K562 (cell line): ENCODE results near the gene SCARF2. TPM values are rescaled to one million over a fixed set of nuclear protein-coding genes. Genes with fewer than 3 reads are reported as not detected.

Source experiments
- CHD1 ChIP-seq: fragments of 200-600 bp; sonication (generic); IDR thresholded peaks from one replicate; pipeline ENCODE4 v1.6.1; 2012; ENCODE audit warnings: mild to moderate bottlenecking, moderate library complexity, low read length, inconsistent platforms
- EP400 ChIP-seq: fragments of 450-650 bp; IDR thresholded peaks from 2 replicates; pipeline ENCODE4 v1.6.1; 2017; ENCODE audit warnings: antibody characterized with exemption, mild to moderate bottlenecking, moderate library complexity
- ESRRA ChIP-seq: fragments of 450-650 bp; IDR thresholded peaks from 2 replicates; pipeline ENCODE4 v1.6.1; 2014; ENCODE audit warnings: low read depth, mild to moderate bottlenecking, moderate library complexity, borderline replicate concordance
- FOXP1 ChIP-seq: sonication (generic); formaldehyde crosslinking; IDR thresholded peaks from 2 replicates; pipeline ENCODE4 v1.8.0; 2022; ENCODE audit warnings: mild to moderate bottlenecking, missing genetic modification reagents
- GABPB1 ChIP-seq: sonication (generic); formaldehyde crosslinking; IDR thresholded peaks from 2 replicates; pipeline ENCODE4 v1.8.0; 2022; ENCODE audit warnings: mild to moderate bottlenecking, missing genetic modification reagents
- GTF2A2 ChIP-seq: IDR thresholded peaks from 2 replicates; pipeline ENCODE4 v1.6.1; 2016; ENCODE audit warnings: mild to moderate bottlenecking, missing genetic modification characterization, missing compliant biosample characterization
- GTF2E2 ChIP-seq: fragments of 200-800 bp; sonication (Bioruptor generic); IDR thresholded peaks from 2 replicates; pipeline ENCODE4 v1.6.1; 2016; ENCODE audit warnings: missing genetic modification characterization, missing compliant biosample characterization
- IRF1 ChIP-seq: sonication (generic); formaldehyde crosslinking; IDR thresholded peaks from 2 replicates; pipeline ENCODE4 v1.8.0; 2022; ENCODE audit warnings: missing genetic modification reagents, mild to moderate bottlenecking, borderline replicate concordance
- IRF2 ChIP-seq: sonication (generic); formaldehyde crosslinking; IDR thresholded peaks from 2 replicates; pipeline ENCODE4 v1.8.1; 2022; ENCODE audit warnings: mild to moderate bottlenecking, missing genetic modification reagents
- MEF2A ChIP-seq: IDR thresholded peaks from 2 replicates; pipeline ENCODE4 v1.6.1; 2011; ENCODE audit warnings: low read depth, mild to moderate bottlenecking, low read length, moderate library complexity; ENCODE audit not compliant: control insufficient read depth
- MYBL2 ChIP-seq, 2 experiments: fragments of 450-650 bp in 1 of 2; sonication (generic) in 1 of 2; formaldehyde crosslinking in 1 of 2; IDR thresholded peaks; 2 replicates each; pipeline versions ENCODE4 v1.6.1 to v1.8.1; 2017 to 2022; ENCODE audit warnings: borderline replicate concordance in 1 of 2, inconsistent platforms in 1 of 2, low read depth in 1 of 2, mild to moderate bottlenecking in 1 of 2, missing genetic modification reagents in 1 of 2, moderate library complexity in 1 of 2
- NFE2 ChIP-seq: IDR thresholded peaks from 2 replicates; pipeline ENCODE4 v1.6.1; 2014; ENCODE audit warnings: antibody characterized with exemption, low read depth
- NRF1 ChIP-seq, 2 experiments: fragments of 450-650 bp; IDR thresholded peaks in 1 of 2; conservative IDR thresholded peaks in 1 of 2; 2 replicates each; pipeline ENCODE4 v1.6.1; 2014; ENCODE audit warnings: mild to moderate bottlenecking in 2 of 2
- PML ChIP-seq: IDR thresholded peaks from 2 replicates; pipeline ENCODE4 v1.6.1; 2012; ENCODE audit warnings: low read length, inconsistent platforms
- POLR2AphosphoS5 ChIP-seq: IDR thresholded peaks from 2 replicates; pipeline ENCODE4 v1.6.1; 2011; ENCODE audit warnings: mild to moderate bottlenecking, low read depth, low read length, moderate library complexity; ENCODE audit not compliant: control insufficient read depth, insufficient read depth
- POLR2B ChIP-seq: fragments of 450-650 bp; IDR thresholded peaks from 2 replicates; pipeline ENCODE4 v1.6.1; 2018; ENCODE audit warnings: low read depth; ENCODE audit not compliant: partially characterized antibody
- SLC30A9 ChIP-seq: fragments of 250-450 bp; sonication (Bioruptor Pico); IDR thresholded peaks from 2 replicates; pipeline ENCODE4 v1.8.0; 2022; ENCODE audit warnings: mild to moderate bottlenecking, moderate library complexity
- TAL1 ChIP-seq: fragments of 450-650 bp; IDR thresholded peaks from 2 replicates; pipeline ENCODE4 v1.6.1; 2016; ENCODE audit warnings: mild to moderate bottlenecking
- TBP ChIP-seq: optimal IDR thresholded peaks from 2 replicates; pipeline ENCODE3; 2011; ENCODE audit warnings: low read depth, low read length, improper control_type of control experiment
- ZBTB8A ChIP-seq: fragments of 450-650 bp; IDR thresholded peaks from 2 replicates; pipeline ENCODE4 v1.6.1; 2018; ENCODE audit warnings: mild to moderate bottlenecking, moderate library complexity; ENCODE audit not compliant: partially characterized antibody
- ZFPM2 ChIP-seq: fragments of 250-450 bp; sonication (Bioruptor Pico); IDR thresholded peaks from 2 replicates; pipeline ENCODE4 v1.5.1; 2022; ENCODE audit warnings: mild to moderate bottlenecking
- ZNF121 ChIP-seq: sonication (generic); formaldehyde crosslinking; conservative IDR thresholded peaks from 2 replicates; pipeline ENCODE4 v1.8.0; 2022; ENCODE audit warnings: missing genetic modification reagents
- ZNF217 ChIP-seq: sonication (generic); formaldehyde crosslinking; IDR thresholded peaks from 2 replicates; pipeline ENCODE4 v1.8.0; 2022; ENCODE audit warnings: mild to moderate bottlenecking, missing genetic modification reagents
- ZNF224 ChIP-seq: sonication (generic); formaldehyde crosslinking; IDR thresholded peaks from 2 replicates; pipeline ENCODE4 v1.8.0; 2022; ENCODE audit warnings: mild to moderate bottlenecking, missing genetic modification reagents
- ZNF398 ChIP-seq: fragments of 250-450 bp; sonication (Bioruptor Pico); IDR thresholded peaks from 2 replicates; pipeline ENCODE4 v1.8.0; 2021; ENCODE audit warnings: moderate library complexity, mild to moderate bottlenecking, inconsistent platforms
- polyA plus RNA-seq, 8 experiments: library from polyadenylated mRNA; depleted of rRNA in 4 of 8; stranded (reverse) in 5 of 8; unstranded in 3 of 8; fragments of >200 nt; fragmentation: Nextera tagmentation in 2 of 8; fragmentation: Illumina TruSeq in 1 of 8; extraction: Ambion mirVana in 2 of 8; extraction: Trizol in 1 of 8; gene quantifications; 2 replicates each; pipeline versions ENCODE4 v1.2.1 to v1.2.3, GENCODE V29; 2011 to 2014; ENCODE audit warnings: inconsistent platforms in 1 of 8, missing spikeins in 1 of 8
- total RNA-seq, 7 experiments: library from RNA; depleted of rRNA in 6 of 7; stranded (reverse); fragments of >200 nt in 6 of 7; fragmentation: Illumina TruSeq in 2 of 7; extraction: Trizol in 2 of 7; gene quantifications; 2 replicates each; pipeline versions ENCODE4 v1.2.1 to v1.2.3, GENCODE V29; 2011 to 2021; ENCODE audit warnings: low replicate concordance in 1 of 7

SCARF2 gene
- total and polyA plus RNA-seq, 9 of the 15 experiments (the other 6 are each of a cell fraction or from before 2014, with no cell fraction given) = 0.06 to 0.32 (median 0.21) TPM; not detected in 5

GRCh38 chr22:20435436-20436306 is 2.0 kb downstream of the SCARF2 start (continued):
- TF ChIP-seq NRF1 (conservative IDR thresholded peaks at IDR 0.05 in 1 of 2, IDR thresholded peaks at IDR 0.05 in 1 of 2) (no peak), CHD1 (no peak), ZNF217 (CRISPR knock-in tag) (no peak), GABPB1 (CRISPR knock-in tag) (no peak), ZNF224 (CRISPR knock-in tag) (no peak), GTF2A2 (tag) (no peak), ESRRA (no peak), MYBL2 (IDR thresholded peaks at IDR 0.05; ENCODE audit: low read depth) (no peak), MYBL2 (CRISPR knock-in tag; IDR thresholded peaks at IDR 0.05; ENCODE audit: borderline replicate concordance) (peak; percentile 15; the same call in 1 of the 2 replicates), ZBTB8A (no peak), EP400 (no peak), SLC30A9 (no peak), POLR2AphosphoS5 (no peak), POLR2B (no peak), PML (no peak), GTF2E2 (tag) (no peak), ZNF121 (CRISPR knock-in tag) (no peak), ZNF398 (CRISPR knock-in tag) (no peak), NFE2 (no peak), MEF2A (no peak), IRF1 (CRISPR knock-in tag) (no peak), IRF2 (peak; percentile 79; the same call in 1 of the 2 replicates), ZFPM2 (no peak), TAL1 (no peak), FOXP1 (CRISPR knock-in tag) (no peak; the same call in 1 of the 2 replicates), TBP (peak; percentile 14)
